Endothelial cell (in vitro differentiated cells): ENCODE results near the gene CAPZB. TPM values are rescaled to one million over a fixed set of nuclear protein-coding genes. Genes with fewer than 3 reads are reported as not detected.
"Not testable (repeated sequence)": the region's sequence is repeated elsewhere in the genome, so short reads cannot be mapped to it uniquely, and the experiment has no call there.

Source experiments
- DNase-seq: peaks from one replicate; pipeline ENCODE4 v3.0.0; 2021; ENCODE audit warnings: low spot score
- H3K27ac Mint-ChIP-seq: one replicate; pipeline ENCODE4 v1.8.0; 2021; ENCODE audit warnings: mixed read lengths, inconsistent platforms; ENCODE audit not compliant: unreplicated experiment
- H3K27me3 Mint-ChIP-seq: one replicate; pipeline ENCODE4 v1.8.0; 2021; ENCODE audit warnings: mild to moderate bottlenecking, moderate library complexity, mixed read lengths, inconsistent platforms; ENCODE audit not compliant: unreplicated experiment
- H3K36me3 Mint-ChIP-seq: one replicate; pipeline ENCODE4 v1.8.0; 2021; ENCODE audit warnings: mild to moderate bottlenecking, low read depth, mixed read lengths, inconsistent platforms; ENCODE audit not compliant: unreplicated experiment
- H3K4me1 Mint-ChIP-seq: one replicate; pipeline ENCODE4 v1.8.0; 2021; ENCODE audit warnings: mild to moderate bottlenecking, mixed read lengths, inconsistent platforms; ENCODE audit not compliant: unreplicated experiment
- H3K4me3 Mint-ChIP-seq: one replicate; pipeline ENCODE4 v1.8.0; 2021; ENCODE audit warnings: mild to moderate bottlenecking, mixed read lengths, inconsistent platforms; ENCODE audit not compliant: unreplicated experiment
- H3K9me3 Mint-ChIP-seq: one replicate; pipeline ENCODE4 v1.8.0; 2021; ENCODE audit warnings: mixed read lengths, inconsistent platforms; ENCODE audit not compliant: unreplicated experiment
- total RNA-seq: library from RNA; stranded (reverse); fragmentation: NEBNext Ultra II Directional; extraction: Animal tissue kit (Norgen Biotek cat#: 25700); gene quantifications from one replicate; pipeline ENCODE4 v1.2.1, GENCODE V29; 2021; ENCODE audit not compliant: unreplicated experiment
- TF ChIP-seq, protein P1 (sequence below): fragments of 200-600 bp; sonication (generic); IDR thresholded peaks from one replicate; pipeline ENCODE4 v1.5.0; 2021; ENCODE audit warnings: antibody characterized with exemption; ENCODE audit not compliant: unreplicated experiment

The CAPZB gene
- total RNA-seq, 1 donor from 2014 or later, result 414 TPM

DNA sequence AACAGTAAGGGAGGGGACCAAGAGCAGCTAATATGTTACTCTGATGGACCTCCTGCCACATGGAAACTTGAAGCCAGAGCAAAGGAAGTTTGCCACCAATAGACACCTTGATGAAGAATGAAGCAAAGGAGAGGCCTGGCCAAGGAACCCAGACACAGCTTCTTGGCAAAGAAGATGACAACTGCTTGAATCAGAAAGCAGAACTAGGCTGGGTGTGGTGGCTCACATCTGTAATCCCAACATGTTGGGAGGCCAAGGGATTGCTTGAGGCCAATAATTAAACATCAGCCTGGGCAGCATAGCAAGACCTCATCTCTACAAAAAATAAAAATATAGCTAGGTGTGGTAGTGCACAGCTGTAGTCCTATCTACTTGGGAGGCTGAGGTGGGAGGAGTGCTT is 31.7 kb upstream of the CAPZB start:
- TF ChIP-seq, protein P1, sequence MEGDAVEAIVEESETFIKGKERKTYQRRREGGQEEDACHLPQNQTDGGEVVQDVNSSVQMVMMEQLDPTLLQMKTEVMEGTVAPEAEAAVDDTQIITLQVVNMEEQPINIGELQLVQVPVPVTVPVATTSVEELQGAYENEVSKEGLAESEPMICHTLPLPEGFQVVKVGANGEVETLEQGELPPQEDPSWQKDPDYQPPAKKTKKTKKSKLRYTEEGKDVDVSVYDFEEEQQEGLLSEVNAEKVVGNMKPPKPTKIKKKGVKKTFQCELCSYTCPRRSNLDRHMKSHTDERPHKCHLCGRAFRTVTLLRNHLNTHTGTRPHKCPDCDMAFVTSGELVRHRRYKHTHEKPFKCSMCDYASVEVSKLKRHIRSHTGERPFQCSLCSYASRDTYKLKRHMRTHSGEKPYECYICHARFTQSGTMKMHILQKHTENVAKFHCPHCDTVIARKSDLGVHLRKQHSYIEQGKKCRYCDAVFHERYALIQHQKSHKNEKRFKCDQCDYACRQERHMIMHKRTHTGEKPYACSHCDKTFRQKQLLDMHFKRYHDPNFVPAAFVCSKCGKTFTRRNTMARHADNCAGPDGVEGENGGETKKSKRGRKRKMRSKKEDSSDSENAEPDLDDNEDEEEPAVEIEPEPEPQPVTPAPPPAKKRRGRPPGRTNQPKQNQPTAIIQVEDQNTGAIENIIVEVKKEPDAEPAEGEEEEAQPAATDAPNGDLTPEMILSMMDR, result no peak
- no peak for DNase-seq
- Mint-ChIP-seq H3K4me1 (no peaks in the 10 kb centered on the region), H3K27me3 (no peaks in the 10 kb centered on the region), H3K9me3 (no peaks in the 10 kb centered on the region), H3K27ac (no peak overlapping the region), H3K4me3 (no peak overlapping the region), H3K36me3 (peaks cover 4% of the 10 kb centered on the region)

DNA sequence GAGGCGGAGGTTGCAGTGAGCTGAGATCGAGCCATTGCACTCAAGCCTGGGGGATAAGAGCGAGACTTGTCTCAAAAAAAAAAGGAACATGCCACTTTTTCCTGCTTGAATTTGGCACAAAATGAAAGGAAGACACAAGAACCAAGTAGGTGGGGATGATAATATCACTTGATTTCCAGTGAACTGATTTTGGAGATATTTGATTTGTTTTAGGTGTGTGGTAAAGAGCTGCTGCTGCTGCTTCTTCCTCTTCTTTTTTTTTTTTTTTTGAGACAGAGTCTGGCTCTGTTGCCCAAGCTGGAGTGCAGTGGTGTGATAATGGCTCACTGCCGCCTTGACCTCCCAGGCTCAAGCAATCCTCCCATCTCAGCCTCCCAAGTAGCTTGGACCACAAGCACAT is 29.9 kb upstream of the CAPZB start:
- no peaks in the 10 kb centered on the region for H3K4me1 Mint-ChIP-seq
- TF ChIP-seq, protein P1, result no peak
- H3K36me3 Mint-ChIP-seq, result no peaks in the 10 kb centered on the region
- no peak overlapping the region for H3K4me3 Mint-ChIP-seq
- no peak for DNase-seq
- H3K27ac Mint-ChIP-seq, result no peak overlapping the region
- H3K27me3 Mint-ChIP-seq, result no peaks in the 10 kb centered on the region
- H3K9me3 Mint-ChIP-seq, result no peaks in the 10 kb centered on the region

DNA sequence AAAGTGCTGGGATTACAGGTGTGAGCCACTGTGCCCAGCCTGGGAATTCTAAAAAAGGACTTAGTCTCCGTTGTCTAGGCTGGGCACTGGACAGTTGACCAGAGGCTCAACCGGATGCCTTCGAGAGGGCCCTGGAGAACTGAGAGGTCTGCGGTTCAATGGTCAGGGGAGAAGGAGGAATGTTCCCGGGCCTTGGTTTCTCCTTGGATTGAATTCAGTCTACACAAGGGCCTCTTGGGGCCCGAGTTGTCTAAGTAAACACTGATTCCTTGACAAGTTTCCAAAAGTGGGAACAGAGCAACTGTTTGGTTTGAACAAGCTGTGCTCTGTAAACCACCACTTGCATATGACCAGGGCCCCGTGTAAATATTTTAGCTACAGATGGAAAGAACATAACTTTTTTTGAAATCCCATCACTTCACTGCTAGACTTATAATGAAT is 29.1 kb upstream of the CAPZB start:
- TF ChIP-seq, protein P1, result no peak
- Mint-ChIP-seq H3K4me1 (no peaks in the 10 kb centered on the region), H3K27ac (no peak overlapping the region), H3K4me3 (no peak overlapping the region), H3K27me3 (no peaks in the 10 kb centered on the region), H3K9me3 (no peaks in the 10 kb centered on the region), H3K36me3 (no peaks in the 10 kb centered on the region)
- no peak for DNase-seq

DNA sequence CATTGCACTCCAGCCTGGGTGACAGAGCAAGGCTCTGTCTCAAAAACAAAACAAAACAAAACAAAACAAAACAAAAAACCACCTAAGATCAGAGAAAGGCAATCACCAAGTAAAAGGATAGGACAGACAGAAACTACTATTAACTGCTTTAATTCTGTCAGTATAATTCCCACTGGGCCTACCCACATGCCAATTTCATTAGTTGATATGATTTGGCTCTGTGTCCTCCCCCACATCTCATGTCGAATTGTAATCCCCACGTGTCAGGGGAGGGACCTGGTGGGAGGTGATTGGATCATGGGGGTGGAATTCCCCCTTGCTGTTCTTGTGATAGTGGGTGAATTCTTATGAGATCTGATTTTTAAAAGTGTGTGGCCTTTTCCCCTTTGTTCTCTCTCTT is 27.2 kb upstream of the CAPZB start:
- H3K36me3 Mint-ChIP-seq, result no peaks in the 10 kb centered on the region
- TF ChIP-seq, protein P1, result no peak
- H3K4me1 Mint-ChIP-seq, result no peaks in the 10 kb centered on the region
- H3K4me3 Mint-ChIP-seq, result no peak overlapping the region
- H3K9me3 Mint-ChIP-seq, result no peaks in the 10 kb centered on the region
- no peak overlapping the region for H3K27ac Mint-ChIP-seq
- no peak for DNase-seq
- H3K27me3 Mint-ChIP-seq, result no peaks in the 10 kb centered on the region

DNA sequence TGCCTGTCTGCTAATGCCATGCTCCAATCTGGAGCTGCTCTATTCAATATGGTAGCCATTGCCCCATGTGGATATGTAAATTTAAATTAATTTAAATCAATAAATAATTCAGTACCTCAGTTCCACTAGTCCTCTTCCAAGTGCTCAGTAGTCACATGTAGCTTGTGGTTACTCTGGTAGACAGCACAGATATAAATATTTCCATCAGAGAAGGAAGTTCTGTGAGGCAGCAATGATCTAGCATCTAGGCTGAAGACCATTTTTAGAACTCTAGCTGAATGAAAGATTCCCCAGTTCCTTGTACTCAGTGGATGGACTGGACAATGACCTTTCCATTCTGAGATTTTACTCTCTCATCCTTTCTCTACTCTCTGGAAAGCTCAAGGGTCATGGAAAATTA is 25.8 kb upstream of the CAPZB start:
- no peak for DNase-seq
- H3K27me3 Mint-ChIP-seq, result no peaks in the 10 kb centered on the region
- H3K4me1 Mint-ChIP-seq, result no peaks in the 10 kb centered on the region
- H3K9me3 Mint-ChIP-seq, result no peaks in the 10 kb centered on the region
- H3K36me3 Mint-ChIP-seq, result no peaks in the 10 kb centered on the region
- no peak overlapping the region for H3K27ac Mint-ChIP-seq
- TF ChIP-seq, protein P1, result no peak
- no peak overlapping the region for H3K4me3 Mint-ChIP-seq

DNA sequence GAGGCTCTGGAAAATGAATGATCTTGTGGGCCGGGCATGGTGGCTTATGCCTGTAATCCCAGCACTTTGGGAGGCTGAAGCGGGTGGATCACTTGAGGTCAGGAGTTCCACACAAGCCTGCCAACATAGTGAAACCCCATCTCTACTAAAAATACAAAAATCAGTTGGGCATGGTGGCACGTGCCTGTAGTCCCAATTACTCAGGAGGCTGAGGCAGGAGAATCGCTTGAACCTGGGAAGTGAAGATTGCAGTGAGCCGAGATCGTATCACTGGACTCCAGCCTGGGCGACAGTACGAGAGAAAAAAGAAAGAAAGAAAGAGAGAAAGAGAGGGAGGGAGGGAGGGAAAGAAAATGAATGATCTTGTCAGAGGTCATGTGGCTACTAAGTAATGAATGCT is 24.3 kb upstream of the CAPZB start:
- not testable (repeated sequence) for H3K36me3 Mint-ChIP-seq, H3K27ac Mint-ChIP-seq, H3K4me3 Mint-ChIP-seq, H3K4me1 Mint-ChIP-seq, H3K9me3 Mint-ChIP-seq, DNase-seq, H3K27me3 Mint-ChIP-seq
